Measurements from ENCODE around the gene TMEM117. TPM values are rescaled to one million over a fixed set of nuclear protein-coding genes. Genes with fewer than 3 reads are reported as not detected.

The TMEM117 gene
- total RNA-seq, 1 donor, result 22.4 TPM

- Histone ChIP-seq H3K9me3 (ENCODE audit: low read depth, low read length) (no peaks in the 10 kb centered on the region), H3K27me3 (ENCODE audit: insufficient read depth, low read length) (no peaks in the 10 kb centered on the region), H3K4me3 (ENCODE audit: insufficient read depth, low read length) (no peak overlapping the region), H2AFZ (ENCODE audit: low read length) (no peak overlapping the region), H3K79me2 (ENCODE audit: insufficient read depth, low read length) (no peaks in the 10 kb centered on the region), H3K4me2 (ENCODE audit: insufficient read depth, low read length) (no peak overlapping the region), H3K27ac (ENCODE audit: low read depth, low read length) (no peak overlapping the region), H4K20me1 (ENCODE audit: insufficient read depth, low read length) (no peaks in the 10 kb centered on the region), H3K36me3 (ENCODE audit: insufficient read depth, low read length) (no peaks in the 10 kb centered on the region), H3K4me1 (ENCODE audit: insufficient read depth, low read length) (no peaks in the 10 kb centered on the region)
- no peak for TF ChIP-seq CTCF (IDR thresholded peaks at IDR 0.05; ENCODE audit: extremely low read depth, low read depth, low read length)
- no peak for DNase-seq (ENCODE audit: insufficient read length, low spot score, missing footprints)
Observed at GRCh38 chr12:44397631-44398030, 561.8 kb downstream of the TMEM117 start.

GRCh38 chr12:44403185-44403584 lies 567.3 kb downstream of the TMEM117 start:
- no peak for TF ChIP-seq CTCF (IDR thresholded peaks at IDR 0.05; ENCODE audit: extremely low read depth, low read depth, low read length)
- H3K79me2 ChIP-seq (ENCODE audit: insufficient read depth, low read length), result no peaks in the 10 kb centered on the region
- H3K36me3 ChIP-seq (ENCODE audit: insufficient read depth, low read length), result no peaks in the 10 kb centered on the region
- no peaks in the 10 kb centered on the region for H4K20me1 ChIP-seq (ENCODE audit: insufficient read depth, low read length)
- no peak overlapping the region for H3K27ac ChIP-seq (ENCODE audit: low read depth, low read length)
- no peaks in the 10 kb centered on the region for H3K27me3 ChIP-seq (ENCODE audit: insufficient read depth, low read length)
- H3K4me3 ChIP-seq (ENCODE audit: insufficient read depth, low read length), result no peak overlapping the region
- H3K4me2 ChIP-seq (ENCODE audit: insufficient read depth, low read length), result no peak overlapping the region
- DNase-seq (ENCODE audit: insufficient read length, low spot score, missing footprints), result no peak
- no peaks in the 10 kb centered on the region for H3K4me1 ChIP-seq (ENCODE audit: insufficient read depth, low read length)
- H3K9me3 ChIP-seq (ENCODE audit: low read depth, low read length), result no peaks in the 10 kb centered on the region
- H2AFZ ChIP-seq (ENCODE audit: low read length), result no peak overlapping the region

GRCh38 chr12:44405297-44405696 lies 569.4 kb downstream of the TMEM117 start:
- Histone ChIP-seq H3K4me1 (ENCODE audit: insufficient read depth, low read length) (no peaks in the 10 kb centered on the region), H3K36me3 (ENCODE audit: insufficient read depth, low read length) (no peaks in the 10 kb centered on the region), H4K20me1 (ENCODE audit: insufficient read depth, low read length) (no peaks in the 10 kb centered on the region), H3K27ac (ENCODE audit: low read depth, low read length) (no peak overlapping the region), H3K79me2 (ENCODE audit: insufficient read depth, low read length) (no peaks in the 10 kb centered on the region), H3K4me2 (ENCODE audit: insufficient read depth, low read length) (no peak overlapping the region), H3K9me3 (ENCODE audit: low read depth, low read length) (no peaks in the 10 kb centered on the region), H3K4me3 (ENCODE audit: insufficient read depth, low read length) (no peak overlapping the region), H2AFZ (ENCODE audit: low read length) (no peak overlapping the region), H3K27me3 (ENCODE audit: insufficient read depth, low read length) (no peaks in the 10 kb centered on the region)
- no peak for TF ChIP-seq CTCF (IDR thresholded peaks at IDR 0.05; ENCODE audit: extremely low read depth, low read depth, low read length)
- DNase-seq (ENCODE audit: insufficient read length, low spot score, missing footprints), result no peak

- DNase-seq (ENCODE audit: insufficient read length, low spot score, missing footprints), result no peak
- H4K20me1 ChIP-seq (ENCODE audit: insufficient read depth, low read length), result no peaks in the 10 kb centered on the region
- no peaks in the 10 kb centered on the region for H3K9me3 ChIP-seq (ENCODE audit: low read depth, low read length)
- no peak overlapping the region for H2AFZ ChIP-seq (ENCODE audit: low read length)
- H3K27ac ChIP-seq (ENCODE audit: low read depth, low read length), result no peak overlapping the region
- H3K36me3 ChIP-seq (ENCODE audit: insufficient read depth, low read length), result no peaks in the 10 kb centered on the region
- no peaks in the 10 kb centered on the region for H3K79me2 ChIP-seq (ENCODE audit: insufficient read depth, low read length)
- no peak overlapping the region for H3K4me2 ChIP-seq (ENCODE audit: insufficient read depth, low read length)
- no peak for TF ChIP-seq CTCF (IDR thresholded peaks at IDR 0.05; ENCODE audit: extremely low read depth, low read depth, low read length)
- no peaks in the 10 kb centered on the region for H3K4me1 ChIP-seq (ENCODE audit: insufficient read depth, low read length)
- H3K27me3 ChIP-seq (ENCODE audit: insufficient read depth, low read length), result no peaks in the 10 kb centered on the region
- H3K4me3 ChIP-seq (ENCODE audit: insufficient read depth, low read length), result no peak overlapping the region
Observed at GRCh38 chr12:44422559-44422958, 586.7 kb downstream of the TMEM117 start.

Measured in osteoblast (primary cell).